ENCODE measurements around the gene CCDC171. TPM values are rescaled to one million over a fixed set of nuclear protein-coding genes. Genes with fewer than 3 reads are reported as not detected.

Gene CCDC171
- total and polyA plus RNA-seq, 2 of the 13 experiments (the other 11 are each of a cell fraction or from before 2014, with no cell fraction given) = 0.95 to 2.5 TPM

DNA sequence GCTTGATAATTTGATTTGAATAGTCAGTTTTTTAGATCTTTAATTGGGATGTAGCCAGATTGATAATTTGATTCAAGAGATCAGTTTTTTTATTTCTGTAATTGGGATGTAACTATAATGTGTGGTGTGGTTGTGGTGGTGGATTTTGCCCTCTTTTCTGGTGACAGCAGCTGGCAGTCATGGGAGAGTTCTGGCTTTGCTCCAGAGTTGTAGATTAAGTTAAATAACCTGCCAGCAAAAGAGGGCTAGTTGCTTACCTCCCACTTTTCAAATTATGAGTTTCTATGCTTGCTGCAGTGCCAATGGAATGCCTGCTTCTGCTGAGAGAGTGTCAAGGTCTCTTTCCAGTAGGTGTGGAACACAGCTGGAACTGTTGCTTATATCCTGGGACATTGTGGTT, 315.1 kb downstream of the CCDC171 start (continued):
- TF ChIP-seq, protein P1, sequence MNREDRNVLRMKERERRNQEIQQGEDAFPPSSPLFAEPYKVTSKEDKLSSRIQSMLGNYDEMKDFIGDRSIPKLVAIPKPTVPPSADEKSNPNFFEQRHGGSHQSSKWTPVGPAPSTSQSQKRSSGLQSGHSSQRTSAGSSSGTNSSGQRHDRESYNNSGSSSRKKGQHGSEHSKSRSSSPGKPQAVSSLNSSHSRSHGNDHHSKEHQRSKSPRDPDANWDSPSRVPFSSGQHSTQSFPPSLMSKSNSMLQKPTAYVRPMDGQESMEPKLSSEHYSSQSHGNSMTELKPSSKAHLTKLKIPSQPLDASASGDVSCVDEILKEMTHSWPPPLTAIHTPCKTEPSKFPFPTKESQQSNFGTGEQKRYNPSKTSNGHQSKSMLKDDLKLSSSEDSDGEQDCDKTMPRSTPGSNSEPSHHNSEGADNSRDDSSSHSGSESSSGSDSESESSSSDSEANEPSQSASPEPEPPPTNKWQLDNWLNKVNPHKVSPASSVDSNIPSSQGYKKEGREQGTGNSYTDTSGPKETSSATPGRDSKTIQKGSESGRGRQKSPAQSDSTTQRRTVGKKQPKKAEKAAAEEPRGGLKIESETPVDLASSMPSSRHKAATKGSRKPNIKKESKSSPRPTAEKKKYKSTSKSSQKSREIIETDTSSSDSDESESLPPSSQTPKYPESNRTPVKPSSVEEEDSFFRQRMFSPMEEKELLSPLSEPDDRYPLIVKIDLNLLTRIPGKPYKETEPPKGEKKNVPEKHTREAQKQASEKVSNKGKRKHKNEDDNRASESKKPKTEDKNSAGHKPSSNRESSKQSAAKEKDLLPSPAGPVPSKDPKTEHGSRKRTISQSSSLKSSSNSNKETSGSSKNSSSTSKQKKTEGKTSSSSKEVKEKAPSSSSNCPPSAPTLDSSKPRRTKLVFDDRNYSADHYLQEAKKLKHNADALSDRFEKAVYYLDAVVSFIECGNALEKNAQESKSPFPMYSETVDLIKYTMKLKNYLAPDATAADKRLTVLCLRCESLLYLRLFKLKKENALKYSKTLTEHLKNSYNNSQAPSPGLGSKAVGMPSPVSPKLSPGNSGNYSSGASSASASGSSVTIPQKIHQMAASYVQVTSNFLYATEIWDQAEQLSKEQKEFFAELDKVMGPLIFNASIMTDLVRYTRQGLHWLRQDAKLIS (CRISPR knock-in tag; IDR thresholded peaks at IDR 0.05) = no peak
- TF ChIP-seq HNF4A (CRISPR knock-in tag; IDR thresholded peaks at IDR 0.05) (no peak), AGO1 (IDR thresholded peaks at IDR 0.05; ENCODE audit: low read depth, low read length, poor library complexity, severe bottlenecking) (no peak), ZNF138 (CRISPR knock-in tag; IDR thresholded peaks at IDR 0.05; ENCODE audit: low read depth) (no peak)

DNA sequence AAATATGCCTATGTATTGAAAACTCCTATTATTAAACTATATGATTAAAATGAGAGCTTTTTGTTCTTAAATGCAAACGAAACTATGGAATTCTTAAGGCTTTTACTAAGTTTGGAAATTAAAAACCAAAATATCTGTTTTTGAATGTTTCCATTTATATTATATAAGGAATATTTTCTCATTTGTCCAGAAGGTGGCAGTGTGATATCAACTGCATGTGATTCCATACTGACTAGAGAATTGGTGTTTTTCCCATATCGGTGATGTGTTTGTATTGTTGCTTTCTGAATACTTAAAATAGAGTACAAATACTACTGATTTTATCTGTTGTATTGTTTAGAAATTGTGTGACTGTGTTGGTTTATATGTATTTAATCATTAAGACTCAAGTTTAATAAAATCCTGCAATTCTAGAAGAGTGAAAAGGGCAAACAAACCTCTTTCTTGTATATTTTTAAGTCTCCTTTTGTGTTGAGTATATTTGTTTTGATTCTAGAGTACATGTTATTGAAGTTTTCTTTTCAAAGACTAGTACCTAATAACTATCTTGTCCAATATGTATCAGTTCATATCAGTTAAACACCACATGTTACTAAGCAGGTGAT, 320.8 kb downstream of the CCDC171 start:
- H3K9ac ChIP-seq (ENCODE audit: insufficient read depth, low read depth, low read length) = no peak overlapping the region
- FAIRE-seq = peak; percentile 18
- in situ Hi-C loops (cut with HindIII; ENCODE audit: extremely low pct_ligation_motif_present, low pct_unique_long_range_greater_than_20kb) = loop anchor here (25.0 kb wide), 1 partner anchor 1589 kb away; no protein-coding TSS in a partner anchor
- no peak overlapping the region for H2AFZ ChIP-seq (ENCODE audit: low read length)
- H3K27me3 ChIP-seq (ENCODE audit: control insufficient read depth in 1 of 2, insufficient read depth in 2 of 2, low read length in 2 of 2) = no peaks in the 10 kb centered on the region
- BruUV-seq (replicated peaks) = no TSS peak
- H4K20me1 ChIP-seq (ENCODE audit: insufficient read depth, low read length) = no peaks in the 10 kb centered on the region
- no peaks in the 10 kb centered on the region for H3K9me3 ChIP-seq (ENCODE audit: low read length)
- H3K4me2 ChIP-seq (ENCODE audit: low read depth, low read length) = no peak overlapping the region
- peak; percentile 33 for DNase-seq (ENCODE audit: low spot score)
- H3K27ac ChIP-seq (ENCODE audit: extremely low read length, insufficient read depth, low read length) = no peak overlapping the region
- intact Hi-C loops (cut with micrococcal nuclease; ENCODE audit: unreplicated experiment) = loop anchor here (1.0 to 10.0 kb wide), 3 partner anchors 161 to 1590 kb away; no protein-coding TSS in a partner anchor
- ATAC-seq = peak; percentile 59; the same call in 2 of the 3 replicates
- H3K79me2 ChIP-seq (ENCODE audit: insufficient read depth, low read length) = no peaks in the 10 kb centered on the region
- H3K36me3 ChIP-seq (replicated peaks in 1 of 2; ENCODE audit: control insufficient read depth in 1 of 2, insufficient read depth in 2 of 2, low read length in 2 of 2) = no peaks in the 10 kb centered on the region
- H3K4me1 ChIP-seq (ENCODE audit: insufficient read depth, low read length) = no peaks in the 10 kb centered on the region
- H3K4me3 ChIP-seq (replicated peaks in 1 of 3; ENCODE audit: insufficient read depth in 1 of 3, low read depth in 2 of 3, low read length in 3 of 3) = no peak overlapping the region
- CTCF ChIA-PET (ENCODE audit: low intra/inter-chr PET ratio, low total read pairs) = interaction anchor here (0.8 to 1.6 kb wide), 2 partner anchors 260 to 1589 kb away, joined by 3 to 14 read pairs; no protein-coding TSS in a partner anchor
- 6% methylated on average over 2 of the region's 2 CpGs for WGBS (ENCODE audit: low lambda C conversion rate)
- POLR2A ChIA-PET = no interaction called here
- TF ChIP-seq, protein P2, sequence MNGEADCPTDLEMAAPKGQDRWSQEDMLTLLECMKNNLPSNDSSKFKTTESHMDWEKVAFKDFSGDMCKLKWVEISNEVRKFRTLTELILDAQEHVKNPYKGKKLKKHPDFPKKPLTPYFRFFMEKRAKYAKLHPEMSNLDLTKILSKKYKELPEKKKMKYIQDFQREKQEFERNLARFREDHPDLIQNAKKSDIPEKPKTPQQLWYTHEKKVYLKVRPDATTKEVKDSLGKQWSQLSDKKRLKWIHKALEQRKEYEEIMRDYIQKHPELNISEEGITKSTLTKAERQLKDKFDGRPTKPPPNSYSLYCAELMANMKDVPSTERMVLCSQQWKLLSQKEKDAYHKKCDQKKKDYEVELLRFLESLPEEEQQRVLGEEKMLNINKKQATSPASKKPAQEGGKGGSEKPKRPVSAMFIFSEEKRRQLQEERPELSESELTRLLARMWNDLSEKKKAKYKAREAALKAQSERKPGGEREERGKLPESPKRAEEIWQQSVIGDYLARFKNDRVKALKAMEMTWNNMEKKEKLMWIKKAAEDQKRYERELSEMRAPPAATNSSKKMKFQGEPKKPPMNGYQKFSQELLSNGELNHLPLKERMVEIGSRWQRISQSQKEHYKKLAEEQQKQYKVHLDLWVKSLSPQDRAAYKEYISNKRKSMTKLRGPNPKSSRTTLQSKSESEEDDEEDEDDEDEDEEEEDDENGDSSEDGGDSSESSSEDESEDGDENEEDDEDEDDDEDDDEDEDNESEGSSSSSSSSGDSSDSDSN (CRISPR knock-in tag; IDR thresholded peaks at IDR 0.05) = no peak
- no peak for TF ChIP-seq FOXA3 (CRISPR knock-in tag; IDR thresholded peaks at IDR 0.05)
- TF ChIP-seq, protein P3, sequence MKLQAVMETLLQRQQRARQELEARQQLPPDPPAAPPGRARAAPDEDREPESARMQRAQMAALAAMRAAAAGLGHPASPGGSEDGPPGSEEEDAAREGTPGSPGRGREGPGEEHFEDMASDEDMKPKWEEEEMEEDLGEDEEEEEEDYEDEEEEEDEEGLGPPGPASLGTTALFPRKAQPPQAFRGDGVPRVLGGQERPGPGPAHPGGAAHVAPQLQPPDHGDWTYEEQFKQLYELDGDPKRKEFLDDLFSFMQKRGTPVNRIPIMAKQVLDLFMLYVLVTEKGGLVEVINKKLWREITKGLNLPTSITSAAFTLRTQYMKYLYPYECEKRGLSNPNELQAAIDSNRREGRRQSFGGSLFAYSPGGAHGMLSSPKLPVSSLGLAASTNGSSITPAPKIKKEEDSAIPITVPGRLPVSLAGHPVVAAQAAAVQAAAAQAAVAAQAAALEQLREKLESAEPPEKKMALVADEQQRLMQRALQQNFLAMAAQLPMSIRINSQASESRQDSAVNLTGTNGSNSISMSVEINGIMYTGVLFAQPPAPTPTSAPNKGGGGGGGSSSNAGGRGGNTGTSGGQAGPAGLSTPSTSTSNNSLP (IDR thresholded peaks at IDR 0.05; ENCODE audit: low read depth, low read length) = 0 out of 2 replicates have a peak, but pooled peaks have one; percentile 43
- TF ChIP-seq SMARCE1 (IDR thresholded peaks at IDR 0.05; ENCODE audit: borderline replicate concordance) = no peak
- TF ChIP-seq, protein P4, sequence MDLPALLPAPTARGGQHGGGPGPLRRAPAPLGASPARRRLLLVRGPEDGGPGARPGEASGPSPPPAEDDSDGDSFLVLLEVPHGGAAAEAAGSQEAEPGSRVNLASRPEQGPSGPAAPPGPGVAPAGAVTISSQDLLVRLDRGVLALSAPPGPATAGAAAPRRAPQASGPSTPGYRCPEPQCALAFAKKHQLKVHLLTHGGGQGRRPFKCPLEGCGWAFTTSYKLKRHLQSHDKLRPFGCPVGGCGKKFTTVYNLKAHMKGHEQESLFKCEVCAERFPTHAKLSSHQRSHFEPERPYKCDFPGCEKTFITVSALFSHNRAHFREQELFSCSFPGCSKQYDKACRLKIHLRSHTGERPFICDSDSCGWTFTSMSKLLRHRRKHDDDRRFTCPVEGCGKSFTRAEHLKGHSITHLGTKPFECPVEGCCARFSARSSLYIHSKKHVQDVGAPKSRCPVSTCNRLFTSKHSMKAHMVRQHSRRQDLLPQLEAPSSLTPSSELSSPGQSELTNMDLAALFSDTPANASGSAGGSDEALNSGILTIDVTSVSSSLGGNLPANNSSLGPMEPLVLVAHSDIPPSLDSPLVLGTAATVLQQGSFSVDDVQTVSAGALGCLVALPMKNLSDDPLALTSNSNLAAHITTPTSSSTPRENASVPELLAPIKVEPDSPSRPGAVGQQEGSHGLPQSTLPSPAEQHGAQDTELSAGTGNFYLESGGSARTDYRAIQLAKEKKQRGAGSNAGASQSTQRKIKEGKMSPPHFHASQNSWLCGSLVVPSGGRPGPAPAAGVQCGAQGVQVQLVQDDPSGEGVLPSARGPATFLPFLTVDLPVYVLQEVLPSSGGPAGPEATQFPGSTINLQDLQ (CRISPR knock-in tag; IDR thresholded peaks at IDR 0.05) = no peak
- peak; percentile 43; the same call in 1 of the 2 replicates for TF ChIP-seq SMC3 (IDR thresholded peaks at IDR 0.05; ENCODE audit: low read length)
- TF ChIP-seq ZNF121 (CRISPR knock-in tag; IDR thresholded peaks at IDR 0.05) = no peak
- peak; percentile 63 for TF ChIP-seq STAG1 (CRISPR knock-in tag; IDR thresholded peaks at IDR 0.05)

Measured in HepG2 (cell line).